CD14-positive monocyte (primary cell): ENCODE results near the gene MTFMT. TPM values are rescaled to one million over a fixed set of nuclear protein-coding genes. Genes with fewer than 3 reads are reported as not detected.
"Not testable (repeated sequence)": the region's sequence is repeated elsewhere in the genome, so short reads cannot be mapped to it uniquely, and the experiment has no call there.

Experiments used
- DNase-seq, 3 donors: peaks; one replicate each; pipeline ENCODE4 v3.0.0-alpha.2; 2011 to 2022
- H2AFZ ChIP-seq: 2 replicates; pipeline ENCODE4 v1.6.0; 2012; ENCODE audit warnings: mild to moderate bottlenecking, low read depth, low read length, inconsistent platforms; ENCODE audit not compliant: insufficient read depth, poor library complexity, severe bottlenecking
- H3K27ac ChIP-seq, 2 donors: 1 replicate in 1 of 2; 2 replicates in 1 of 2; pipeline ENCODE4 v1.5.1; 2012 to 2013; ENCODE audit warnings: low read length in 2 of 2, control low read depth in 1 of 2, inconsistent platforms in 1 of 2, low read depth in 1 of 2, mild to moderate bottlenecking in 1 of 2
- H3K27me3 ChIP-seq, 2 donors: one replicate each; pipeline versions ENCODE4 v1.6.0 to v1.6.1; 2011 to 2013; ENCODE audit warnings: low read length in 2 of 2; ENCODE audit not compliant: control insufficient read depth in 2 of 2, insufficient read depth in 2 of 2
- H3K36me3 ChIP-seq, 2 donors: replicated peaks in 1 of 2; 1 replicate in 1 of 2; 2 replicates in 1 of 2; pipeline versions ENCODE4 v1.5.1 to v1.6.1; 2012 to 2013; ENCODE audit warnings: low read length in 2 of 2, control low read depth in 1 of 2, inconsistent platforms in 1 of 2, mild to moderate bottlenecking in 1 of 2; ENCODE audit not compliant: insufficient read depth in 2 of 2, control insufficient read depth in 1 of 2
- H3K4me1 ChIP-seq, 2 donors: 1 replicate in 1 of 2; 2 replicates in 1 of 2; pipeline versions ENCODE4 v1.5.1 to v1.6.1; 2012 to 2013; ENCODE audit warnings: low read length in 2 of 2, control low read depth in 1 of 2, inconsistent platforms in 1 of 2, mild to moderate bottlenecking in 1 of 2, moderate library complexity in 1 of 2; ENCODE audit not compliant: insufficient read depth in 2 of 2, control insufficient read depth in 1 of 2
- H3K4me2 ChIP-seq: replicated peaks from 2 replicates; pipeline ENCODE3; 2012; ENCODE audit warnings: low read length, moderate library complexity, mild to moderate bottlenecking; ENCODE audit not compliant: poor library complexity, severe bottlenecking; ENCODE audit errors: extremely low read depth
- H3K4me3 ChIP-seq, 3 experiments: fragments of 200-600 bp in 1 of 3; sonication (generic) in 1 of 3; replicated peaks in 1 of 3; 1 replicate in 2 of 3; 2 replicates in 1 of 3; pipeline ENCODE4 v1.5.1; 2011 to 2013; ENCODE audit warnings: low read length in 3 of 3, mild to moderate bottlenecking in 3 of 3, control low read depth in 2 of 3, low read depth in 2 of 3, inconsistent platforms in 1 of 3, moderate library complexity in 1 of 3
- H3K79me2 ChIP-seq: 2 replicates; pipeline ENCODE4 v1.6.0; 2012; ENCODE audit warnings: mild to moderate bottlenecking, control low read depth, inconsistent platforms, low read length, moderate library complexity; ENCODE audit not compliant: insufficient read depth
- H3K9ac ChIP-seq: 2 replicates; pipeline ENCODE4 v1.6.0; 2017; ENCODE audit warnings: low read length, mild to moderate bottlenecking; ENCODE audit not compliant: insufficient read depth, poor library complexity, severe bottlenecking
- H3K9me3 ChIP-seq, 2 donors: replicated peaks in 1 of 2; 1 replicate in 1 of 2; 2 replicates in 1 of 2; pipeline versions ENCODE4 v1.5.1 to v1.6.1; 2012 to 2013; ENCODE audit warnings: low read length in 2 of 2, control low read depth in 1 of 2; ENCODE audit not compliant: control insufficient read depth in 1 of 2, insufficient read depth in 1 of 2
- H4K20me1 ChIP-seq: 2 replicates; pipeline ENCODE4 v1.6.0; 2012; ENCODE audit warnings: mild to moderate bottlenecking, low read length, control low read depth, moderate library complexity; ENCODE audit not compliant: insufficient read depth
- H3K27ac Mint-ChIP-seq, 7 donors: one replicate each; pipeline ENCODE4 v1.8.0; 2020; ENCODE audit warnings: mild to moderate bottlenecking in 7 of 7, mixed read lengths in 7 of 7, moderate library complexity in 6 of 7, inconsistent platforms in 2 of 7
- H3K27me3 Mint-ChIP-seq, 3 donors: one replicate each; pipeline ENCODE4 v1.8.0; 2021 to 2022; ENCODE audit warnings: low read depth in 3 of 3, mild to moderate bottlenecking in 3 of 3, mixed read lengths in 3 of 3, moderate library complexity in 3 of 3, inconsistent platforms in 1 of 3
- H3K36me3 Mint-ChIP-seq, 2 donors: one replicate each; pipeline ENCODE4 v1.8.0; 2020; ENCODE audit warnings: mixed read lengths in 2 of 2, inconsistent platforms in 1 of 2, mild to moderate bottlenecking in 1 of 2
- H3K4me1 Mint-ChIP-seq: one replicate; pipeline ENCODE4 v1.8.0; 2020; ENCODE audit warnings: mild to moderate bottlenecking, mixed read lengths
- H3K4me3 Mint-ChIP-seq, 2 donors: one replicate each; pipeline ENCODE4 v1.8.0; 2020; ENCODE audit warnings: mild to moderate bottlenecking in 2 of 2, mixed read lengths in 2 of 2, moderate library complexity in 1 of 2
- H3K9me3 Mint-ChIP-seq, 7 donors: one replicate each; pipeline ENCODE4 v1.8.0; 2020 to 2022; ENCODE audit warnings: mixed read lengths in 7 of 7, mild to moderate bottlenecking in 6 of 7, moderate library complexity in 6 of 7, inconsistent platforms in 2 of 7
- WGBS: methylation state at CpG from one replicate; pipeline ENCODE4 v1.1.5; 2013; ENCODE audit warnings: missing lambda C conversion rate; ENCODE audit not compliant: insufficient coverage; 5-methylcytosine and 5-hydroxymethylcytosine counted together
- intact Hi-C, 2 donors: fragments of 100-400 bp; cut with micrococcal nuclease; formaldehyde crosslinking; loops; one replicate each; pipeline versions ENCODE4 v1.15.0 to v1.15.1; 2023
- polyA plus RNA-seq, 3 donors: library from polyadenylated mRNA; depleted of rRNA in 1 of 3; unstranded in 2 of 3; stranded (reverse) in 1 of 3; fragments of 300-500 nt in 2 of 3; fragments of >200 nt in 1 of 3; fragmentation: Illumina TruSeq in 2 of 3; gene quantifications; 1 replicate in 2 of 3; 2 replicates in 1 of 3; pipeline ENCODE4 v1.2.3, GENCODE V29; 2012 to 2021
- TF ChIP-seq, protein P1 (sequence below): fragments of 200-600 bp; IDR thresholded peaks from one replicate; pipeline ENCODE4 v1.8.0; 2022; ENCODE audit warnings: antibody characterized with exemption, mild to moderate bottlenecking

MTFMT gene
- polyA plus RNA-seq, 3 donors, result 5.1 to 10.8 (median 9.0) TPM

DNA sequence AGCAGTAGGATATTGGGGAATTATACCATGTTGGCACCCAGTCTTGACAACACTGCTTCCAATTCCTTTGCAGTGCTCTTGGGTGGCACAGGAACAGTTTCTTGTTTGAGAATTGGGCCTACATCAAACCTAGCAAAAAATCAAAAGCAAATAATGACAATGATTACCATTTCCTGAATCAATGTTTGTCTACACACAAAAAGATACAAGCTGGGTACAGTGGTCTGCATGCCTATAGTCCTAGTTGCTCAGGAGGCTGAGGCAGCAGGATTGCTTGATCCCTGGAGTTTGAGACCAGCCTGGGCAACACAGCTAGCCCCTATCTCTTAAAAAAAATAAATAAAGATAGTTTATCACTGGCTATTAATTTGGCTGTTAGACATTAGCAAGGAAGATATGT is 8.0 kb downstream of the MTFMT start:
- Histone ChIP-seq H3K36me3 (peaks cover 52 to 91% of the 10 kb centered on the region in 2 donors), H3K4me3 (no peak overlapping the region), H4K20me1 (no peaks in the 10 kb centered on the region), H3K4me2 (no peak overlapping the region), H3K27ac (no peak overlapping the region), H3K9ac (no peak overlapping the region), H3K27me3 (no peaks in the 10 kb centered on the region), H3K9me3 (no peaks in the 10 kb centered on the region), H3K79me2 (no peaks in the 10 kb centered on the region), H2AFZ (no peak overlapping the region), H3K4me1 (no peaks in the 10 kb centered on the region)
- H3K36me3 Mint-ChIP-seq, result peaks cover 65 to 78% of the 10 kb centered on the region in 2 donors
- intact Hi-C loops, result no loop called here
- TF ChIP-seq, protein P1, sequence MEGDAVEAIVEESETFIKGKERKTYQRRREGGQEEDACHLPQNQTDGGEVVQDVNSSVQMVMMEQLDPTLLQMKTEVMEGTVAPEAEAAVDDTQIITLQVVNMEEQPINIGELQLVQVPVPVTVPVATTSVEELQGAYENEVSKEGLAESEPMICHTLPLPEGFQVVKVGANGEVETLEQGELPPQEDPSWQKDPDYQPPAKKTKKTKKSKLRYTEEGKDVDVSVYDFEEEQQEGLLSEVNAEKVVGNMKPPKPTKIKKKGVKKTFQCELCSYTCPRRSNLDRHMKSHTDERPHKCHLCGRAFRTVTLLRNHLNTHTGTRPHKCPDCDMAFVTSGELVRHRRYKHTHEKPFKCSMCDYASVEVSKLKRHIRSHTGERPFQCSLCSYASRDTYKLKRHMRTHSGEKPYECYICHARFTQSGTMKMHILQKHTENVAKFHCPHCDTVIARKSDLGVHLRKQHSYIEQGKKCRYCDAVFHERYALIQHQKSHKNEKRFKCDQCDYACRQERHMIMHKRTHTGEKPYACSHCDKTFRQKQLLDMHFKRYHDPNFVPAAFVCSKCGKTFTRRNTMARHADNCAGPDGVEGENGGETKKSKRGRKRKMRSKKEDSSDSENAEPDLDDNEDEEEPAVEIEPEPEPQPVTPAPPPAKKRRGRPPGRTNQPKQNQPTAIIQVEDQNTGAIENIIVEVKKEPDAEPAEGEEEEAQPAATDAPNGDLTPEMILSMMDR, result no peak
- H3K4me3 Mint-ChIP-seq, result no peak overlapping the region
- no peak overlapping the region for H3K27ac Mint-ChIP-seq
- no peaks in the 10 kb centered on the region for H3K4me1 Mint-ChIP-seq
- no peaks in the 10 kb centered on the region for H3K9me3 Mint-ChIP-seq
- no peak for DNase-seq
- no peaks in the 10 kb centered on the region for H3K27me3 Mint-ChIP-seq

- intact Hi-C loops, result no loop called here
- H3K4me1 Mint-ChIP-seq, result no peaks in the 10 kb centered on the region
- Histone ChIP-seq H3K9me3 (no peaks in the 10 kb centered on the region), H3K4me3 (no peak overlapping the region), H3K9ac (no peak overlapping the region), H3K27me3 (no peaks in the 10 kb centered on the region), H3K79me2 (no peaks in the 10 kb centered on the region), H2AFZ (no peak overlapping the region), H4K20me1 (no peaks in the 10 kb centered on the region), H3K4me1 (no peaks in the 10 kb centered on the region), H3K4me2 (no peak overlapping the region), H3K36me3 (peaks cover 53 to 90% of the 10 kb centered on the region in 2 donors), H3K27ac (no peak overlapping the region)
- no peaks in the 10 kb centered on the region for H3K27me3 Mint-ChIP-seq
- no CpG with 5 or more reads among the region's 1 CpG for WGBS
- no peaks in the 10 kb centered on the region for H3K9me3 Mint-ChIP-seq
- no peak overlapping the region for H3K4me3 Mint-ChIP-seq
- DNase-seq, result no peak
- peaks cover 63 to 76% of the 10 kb centered on the region in 2 donors for H3K36me3 Mint-ChIP-seq
- no peak overlapping the region for H3K27ac Mint-ChIP-seq
- TF ChIP-seq, protein P1, result no peak
Observed at GRCh38 chr15:65020419-65020818, 9.0 kb downstream of the MTFMT start.

- intact Hi-C loops, H3K4me3 Mint-ChIP-seq, H2AFZ ChIP-seq, H3K27ac ChIP-seq, DNase-seq, H3K27ac Mint-ChIP-seq, H3K79me2 ChIP-seq, H3K4me2 ChIP-seq, H4K20me1 ChIP-seq, H3K4me1 ChIP-seq, H3K9ac ChIP-seq, H3K4me1 Mint-ChIP-seq, H3K27me3 ChIP-seq, H3K27me3 Mint-ChIP-seq, H3K4me3 ChIP-seq: not testable (repeated sequence)
- Mint-ChIP-seq H3K9me3 (peaks cover 5 to 22% (median 15%) of the 10 kb centered on the region in 7 donors), H3K36me3 (peaks cover 36 to 48% of the 10 kb centered on the region in 2 donors)
- Histone ChIP-seq H3K9me3 (peaks cover 12 to 13% of the 10 kb centered on the region in 2 donors), H3K36me3 (peaks cover 26 to 44% of the 10 kb centered on the region in 2 donors)
- 80% methylated on average over 1 of the region's 4 CpGs for WGBS
Observed at GRCh38 chr15:65011198-65011597, 18.2 kb downstream of the MTFMT start.
